ENCODE results near the gene PLA2G15.

GRCh38 chr16:68233835-68234187 lies 11.4 kb upstream of the PLA2G15 start:
- TF ChIP-seq POLR2AphosphoS5 (IDR thresholded peaks at IDR 0.05), result no peak
- no peak for TF ChIP-seq EP300 (IDR thresholded peaks at IDR 0.05)
- no peak for TF ChIP-seq CTCF (IDR thresholded peaks at IDR 0.05)

Measured in gastroesophageal sphincter (tissue), 3 donors.